ENCODE results near the gene ARMC12.

The ARMC12 gene

GRCh38 chr6:35735452-35735851 is 1.4 kb upstream of the ARMC12 start:
- DNase-seq (ENCODE audit: low spot score) = no peak

- DNase-seq (ENCODE audit: low spot score) = peak; percentile 79
These were observed 458 bp upstream of the ARMC12 start for GRCh38 chr6:35736253-35736894.

- DNase-seq (ENCODE audit: low spot score) = peak; percentile 86
These were observed 780 bp downstream of the ARMC12 start for GRCh38 chr6:35737413-35738211.

GRCh38 chr6:35739645-35740524 is 3.1 kb downstream of the ARMC12 start:
- DNase-seq (ENCODE audit: low spot score) = no peak

- DNase-seq (ENCODE audit: low spot score) = no peak
These were observed 6.0 kb downstream of the ARMC12 start for GRCh38 chr6:35742842-35743241.

- no peak for DNase-seq (ENCODE audit: low spot score)
These were observed 8.7 kb downstream of the ARMC12 start for GRCh38 chr6:35745509-35745908.

- DNase-seq (ENCODE audit: low spot score) = no peak
These were observed 9.7 kb downstream of the ARMC12 start for GRCh38 chr6:35746516-35746915.

GRCh38 chr6:35747877-35748276 is 11.0 kb downstream of the ARMC12 start:
- DNase-seq (ENCODE audit: low spot score) = no peak

- no peak for DNase-seq (ENCODE audit: low spot score)
These were observed 13.7 kb downstream of the ARMC12 start for GRCh38 chr6:35750557-35750956.

- no peak for DNase-seq (ENCODE audit: low spot score)
These were observed 14.8 kb downstream of the ARMC12 start for GRCh38 chr6:35751594-35751993.

GRCh38 chr6:35752330-35752729 is 15.5 kb downstream of the ARMC12 start:
- DNase-seq (ENCODE audit: low spot score) = no peak

- DNase-seq (ENCODE audit: low spot score) = no peak
These were observed 17.8 kb downstream of the ARMC12 start for GRCh38 chr6:35754452-35755277.

- no peak for DNase-seq (ENCODE audit: low spot score)
These were observed 18.6 kb downstream of the ARMC12 start for GRCh38 chr6:35755278-35755924.

GRCh38 chr6:35757456-35758123 is 20.8 kb downstream of the ARMC12 start:
- DNase-seq (ENCODE audit: low spot score) = no peak

- DNase-seq (ENCODE audit: low spot score) = no peak
These were observed 22.6 kb downstream of the ARMC12 start for GRCh38 chr6:35759426-35759825.

GRCh38 chr6:35765739-35766138 is 28.9 kb downstream of the ARMC12 start:
- no peak for DNase-seq (ENCODE audit: low spot score)

GRCh38 chr6:35769211-35769610 is 32.4 kb downstream of the ARMC12 start:
- no peak for DNase-seq (ENCODE audit: low spot score)

- no peak for DNase-seq (ENCODE audit: low spot score)
These were observed 34.5 kb downstream of the ARMC12 start for GRCh38 chr6:35771343-35771627.

- no peak for DNase-seq (ENCODE audit: low spot score)
These were observed 37.4 kb downstream of the ARMC12 start for GRCh38 chr6:35774116-35774794.

GRCh38 chr6:35775031-35775430 is 38.2 kb downstream of the ARMC12 start:
- DNase-seq (ENCODE audit: low spot score) = no peak
